Liver (tissue), 3 donors: Measurements from ENCODE around the gene F13B.

Source experiments
- EGR1 ChIP-seq, 2 donors: IDR thresholded peaks; 2 replicates each; pipeline ENCODE4 v1.6.1; 2016 to 2018; ENCODE audit warnings: antibody characterized with exemption in 2 of 2, low read depth in 2 of 2
- FOXA1 ChIP-seq: IDR thresholded peaks from 2 replicates; pipeline ENCODE4 v1.6.1; 2016; ENCODE audit warnings: antibody characterized with exemption
- HNF4A ChIP-seq, 2 donors: conservative IDR thresholded peaks; 2 replicates each; pipeline ENCODE4 v1.6.1; 2016; ENCODE audit warnings: antibody characterized with exemption in 2 of 2, mild to moderate bottlenecking in 2 of 2
- JUND ChIP-seq, 2 donors: IDR thresholded peaks; 2 replicates each; pipeline ENCODE4 v1.6.1; 2016; ENCODE audit warnings: antibody characterized with exemption in 2 of 2
- NR2F2 ChIP-seq: IDR thresholded peaks from 2 replicates; pipeline ENCODE4 v1.6.1; 2016; ENCODE audit warnings: antibody characterized with exemption
- RAD21 ChIP-seq, 2 donors: IDR thresholded peaks; 2 replicates each; pipeline ENCODE4 v1.6.1; 2016; ENCODE audit warnings: antibody characterized with exemption in 2 of 2, mild to moderate bottlenecking in 2 of 2
- RXRA ChIP-seq, 2 donors: IDR thresholded peaks; 2 replicates each; pipeline ENCODE4 v1.6.1; 2017 to 2018; ENCODE audit warnings: antibody characterized with exemption in 2 of 2, mild to moderate bottlenecking in 1 of 2
- SP1 ChIP-seq: IDR thresholded peaks from 2 replicates; pipeline ENCODE4 v1.6.1; 2018; ENCODE audit warnings: antibody characterized with exemption, mild to moderate bottlenecking
- TAF1 ChIP-seq: conservative IDR thresholded peaks from 2 replicates; pipeline ENCODE4 v1.6.1; 2016; ENCODE audit warnings: antibody characterized with exemption, mild to moderate bottlenecking
- TF ChIP-seq, protein P1 (sequence below): fragments of 150-350 bp; IDR thresholded peaks from 2 replicates; pipeline ENCODE4 v1.5.1; 2017; ENCODE audit warnings: improper control_type of control experiment, low read depth, low read length; ENCODE audit not compliant: missing input control
- TF ChIP-seq, protein P2 (sequence below): IDR thresholded peaks from 2 replicates; pipeline ENCODE4 v1.6.1; 2016; ENCODE audit warnings: antibody characterized with exemption, mild to moderate bottlenecking
- TF ChIP-seq, protein P3 (sequence below): IDR thresholded peaks from 2 replicates; pipeline ENCODE4 v1.6.1; 2016; ENCODE audit warnings: antibody characterized with exemption
- TF ChIP-seq, protein P4 (sequence below): IDR thresholded peaks from 2 replicates; pipeline ENCODE4 v1.6.1; 2016; ENCODE audit warnings: antibody characterized with exemption
- donor health status: healthy.
- donor health status: healthy.

DNA sequence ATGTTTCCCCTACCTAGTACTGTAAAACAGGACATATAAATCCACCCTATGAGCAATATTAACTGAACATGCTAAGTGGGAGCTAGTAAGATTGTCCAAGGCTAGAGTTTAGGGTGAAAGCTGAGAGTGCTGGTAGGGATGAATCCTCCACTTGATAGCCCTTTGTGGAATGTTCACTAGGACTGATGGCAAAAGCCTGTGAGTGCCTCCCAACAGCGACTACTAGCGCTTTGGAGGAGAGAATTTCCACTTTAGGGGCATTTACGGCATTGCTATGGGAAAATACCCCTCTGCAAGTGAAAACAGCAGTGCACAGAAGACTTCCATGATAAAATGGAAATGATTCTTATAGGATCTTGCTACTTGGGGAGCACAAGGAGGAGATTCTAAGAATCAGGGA lies 53.8 kb downstream of the F13B start:
- no peak for TF ChIP-seq RAD21 (IDR thresholded peaks at IDR 0.05)
- no peak for TF ChIP-seq TAF1
- TF ChIP-seq, protein P1, sequence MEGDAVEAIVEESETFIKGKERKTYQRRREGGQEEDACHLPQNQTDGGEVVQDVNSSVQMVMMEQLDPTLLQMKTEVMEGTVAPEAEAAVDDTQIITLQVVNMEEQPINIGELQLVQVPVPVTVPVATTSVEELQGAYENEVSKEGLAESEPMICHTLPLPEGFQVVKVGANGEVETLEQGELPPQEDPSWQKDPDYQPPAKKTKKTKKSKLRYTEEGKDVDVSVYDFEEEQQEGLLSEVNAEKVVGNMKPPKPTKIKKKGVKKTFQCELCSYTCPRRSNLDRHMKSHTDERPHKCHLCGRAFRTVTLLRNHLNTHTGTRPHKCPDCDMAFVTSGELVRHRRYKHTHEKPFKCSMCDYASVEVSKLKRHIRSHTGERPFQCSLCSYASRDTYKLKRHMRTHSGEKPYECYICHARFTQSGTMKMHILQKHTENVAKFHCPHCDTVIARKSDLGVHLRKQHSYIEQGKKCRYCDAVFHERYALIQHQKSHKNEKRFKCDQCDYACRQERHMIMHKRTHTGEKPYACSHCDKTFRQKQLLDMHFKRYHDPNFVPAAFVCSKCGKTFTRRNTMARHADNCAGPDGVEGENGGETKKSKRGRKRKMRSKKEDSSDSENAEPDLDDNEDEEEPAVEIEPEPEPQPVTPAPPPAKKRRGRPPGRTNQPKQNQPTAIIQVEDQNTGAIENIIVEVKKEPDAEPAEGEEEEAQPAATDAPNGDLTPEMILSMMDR: no peak
- TF ChIP-seq JUND (IDR thresholded peaks at IDR 0.05): no peak
- TF ChIP-seq, protein P2, sequence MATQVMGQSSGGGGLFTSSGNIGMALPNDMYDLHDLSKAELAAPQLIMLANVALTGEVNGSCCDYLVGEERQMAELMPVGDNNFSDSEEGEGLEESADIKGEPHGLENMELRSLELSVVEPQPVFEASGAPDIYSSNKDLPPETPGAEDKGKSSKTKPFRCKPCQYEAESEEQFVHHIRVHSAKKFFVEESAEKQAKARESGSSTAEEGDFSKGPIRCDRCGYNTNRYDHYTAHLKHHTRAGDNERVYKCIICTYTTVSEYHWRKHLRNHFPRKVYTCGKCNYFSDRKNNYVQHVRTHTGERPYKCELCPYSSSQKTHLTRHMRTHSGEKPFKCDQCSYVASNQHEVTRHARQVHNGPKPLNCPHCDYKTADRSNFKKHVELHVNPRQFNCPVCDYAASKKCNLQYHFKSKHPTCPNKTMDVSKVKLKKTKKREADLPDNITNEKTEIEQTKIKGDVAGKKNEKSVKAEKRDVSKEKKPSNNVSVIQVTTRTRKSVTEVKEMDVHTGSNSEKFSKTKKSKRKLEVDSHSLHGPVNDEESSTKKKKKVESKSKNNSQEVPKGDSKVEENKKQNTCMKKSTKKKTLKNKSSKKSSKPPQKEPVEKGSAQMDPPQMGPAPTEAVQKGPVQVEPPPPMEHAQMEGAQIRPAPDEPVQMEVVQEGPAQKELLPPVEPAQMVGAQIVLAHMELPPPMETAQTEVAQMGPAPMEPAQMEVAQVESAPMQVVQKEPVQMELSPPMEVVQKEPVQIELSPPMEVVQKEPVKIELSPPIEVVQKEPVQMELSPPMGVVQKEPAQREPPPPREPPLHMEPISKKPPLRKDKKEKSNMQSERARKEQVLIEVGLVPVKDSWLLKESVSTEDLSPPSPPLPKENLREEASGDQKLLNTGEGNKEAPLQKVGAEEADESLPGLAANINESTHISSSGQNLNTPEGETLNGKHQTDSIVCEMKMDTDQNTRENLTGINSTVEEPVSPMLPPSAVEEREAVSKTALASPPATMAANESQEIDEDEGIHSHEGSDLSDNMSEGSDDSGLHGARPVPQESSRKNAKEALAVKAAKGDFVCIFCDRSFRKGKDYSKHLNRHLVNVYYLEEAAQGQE: no peak
- TF ChIP-seq, protein P3, sequence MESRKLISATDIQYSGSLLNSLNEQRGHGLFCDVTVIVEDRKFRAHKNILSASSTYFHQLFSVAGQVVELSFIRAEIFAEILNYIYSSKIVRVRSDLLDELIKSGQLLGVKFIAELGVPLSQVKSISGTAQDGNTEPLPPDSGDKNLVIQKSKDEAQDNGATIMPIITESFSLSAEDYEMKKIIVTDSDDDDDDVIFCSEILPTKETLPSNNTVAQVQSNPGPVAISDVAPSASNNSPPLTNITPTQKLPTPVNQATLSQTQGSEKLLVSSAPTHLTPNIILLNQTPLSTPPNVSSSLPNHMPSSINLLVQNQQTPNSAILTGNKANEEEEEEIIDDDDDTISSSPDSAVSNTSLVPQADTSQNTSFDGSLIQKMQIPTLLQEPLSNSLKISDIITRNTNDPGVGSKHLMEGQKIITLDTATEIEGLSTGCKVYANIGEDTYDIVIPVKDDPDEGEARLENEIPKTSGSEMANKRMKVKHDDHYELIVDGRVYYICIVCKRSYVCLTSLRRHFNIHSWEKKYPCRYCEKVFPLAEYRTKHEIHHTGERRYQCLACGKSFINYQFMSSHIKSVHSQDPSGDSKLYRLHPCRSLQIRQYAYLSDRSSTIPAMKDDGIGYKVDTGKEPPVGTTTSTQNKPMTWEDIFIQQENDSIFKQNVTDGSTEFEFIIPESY: no peak
- TF ChIP-seq, protein P4, sequence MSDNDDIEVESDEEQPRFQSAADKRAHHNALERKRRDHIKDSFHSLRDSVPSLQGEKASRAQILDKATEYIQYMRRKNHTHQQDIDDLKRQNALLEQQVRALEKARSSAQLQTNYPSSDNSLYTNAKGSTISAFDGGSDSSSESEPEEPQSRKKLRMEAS: no peak
- no peak for TF ChIP-seq SP1
- TF ChIP-seq FOXA1: no peak
- no peak for TF ChIP-seq HNF4A (conservative IDR thresholded peaks at IDR 0.05)
- TF ChIP-seq NR2F2: no peak
- TF ChIP-seq RXRA (IDR thresholded peaks at IDR 0.05): no peak
- no peak for TF ChIP-seq EGR1 (IDR thresholded peaks at IDR 0.05; ENCODE audit: low read depth in 2 of 2)
